HepG2 (cell line): Measurements from ENCODE around the gene PRMT5. TPM values are rescaled to one million over a fixed set of nuclear protein-coding genes. Genes with fewer than 3 reads are reported as not detected.

Experiments
- ATAC-seq: fragments of 200-7000 bp; cut with Tn5 transposase; 3 replicates; pipeline ENCODE4 v1.9.1; 2020; ENCODE audit warnings: mild to moderate bottlenecking, moderate library complexity
- BruUV-seq: library from RNA; stranded (reverse); fragments of 400-500 nt; replicated peaks from 2 replicates; lab custom pipeline; 2021; lab: Mats Ljungman, UMichigan
- CTCF ChIA-PET: fragments of 300-600 bp; formaldehyde crosslinking; extraction: SDS; loops from one replicate; lab custom pipeline; 2021; ENCODE audit warnings: low total read pairs, inconsistent platforms, low intra/inter-chr PET ratio; lab: Yijun Ruan, JAX
- POLR2A ChIA-PET: fragments of 350-600 bp; sonication (Branson Sonifier 250); formaldehyde crosslinking; loops from one replicate; lab custom pipeline; 2020; ENCODE audit warnings: antibody characterized with exemption, inconsistent platforms; lab: Yijun Ruan, JAX
- DNase-seq: peaks from one replicate; pipeline ENCODE4 v3.0.0-alpha.2; 2015; ENCODE audit warnings: low spot score
- FAIRE-seq: peaks from 3 replicates; lab custom pipeline; 2011; peaks lifted over from hg19 to GRCh38; lab: Jason Lieb, UNC
- H2AFZ ChIP-seq: one replicate; pipeline ENCODE4 v1.6.1; 2011; ENCODE audit warnings: low read length, inconsistent platforms
- H3K27ac ChIP-seq: fragments of 300-600 bp; 3 replicates; pipeline ENCODE4 v1.8.0; 2011; ENCODE audit warnings: mixed run types, mild to moderate bottlenecking, mixed read lengths, low read length, inconsistent platforms; ENCODE audit not compliant: insufficient read depth; ENCODE audit errors: extremely low read length
- H3K27me3 ChIP-seq, 2 experiments: fragments of 200-600 bp in 1 of 2; 2 replicates in 1 of 2; 3 replicates in 1 of 2; pipeline versions ENCODE4 v1.6.0 to v1.8.0; 2011; ENCODE audit warnings: low read length in 2 of 2, mild to moderate bottlenecking in 2 of 2, moderate library complexity in 2 of 2, inconsistent platforms in 1 of 2; ENCODE audit not compliant: insufficient read depth in 2 of 2, control insufficient read depth in 1 of 2
- H3K36me3 ChIP-seq, 2 experiments: fragments of 200-600 bp in 1 of 2; replicated peaks in 1 of 2; 2 replicates in 1 of 2; 3 replicates in 1 of 2; pipeline versions ENCODE4 v1.5.1 to v1.8.0; 2011; ENCODE audit warnings: low read length in 2 of 2, inconsistent platforms in 1 of 2; ENCODE audit not compliant: insufficient read depth in 2 of 2, control insufficient read depth in 1 of 2
- H3K4me1 ChIP-seq: 2 replicates; pipeline ENCODE4 v1.5.1; 2012; ENCODE audit warnings: low read length, inconsistent platforms; ENCODE audit not compliant: insufficient read depth
- H3K4me2 ChIP-seq: 2 replicates; pipeline ENCODE4 v1.6.0; 2011; ENCODE audit warnings: low read depth, low read length, inconsistent platforms
- H3K4me3 ChIP-seq, 3 experiments: fragments of 200-600 bp in 1 of 3; sonication (generic), shearing (Covaris generic) in 1 of 3; replicated peaks in 1 of 3; 2 replicates each; pipeline ENCODE4 v1.5.1; 2011 to 2016; ENCODE audit warnings: low read length in 3 of 3, inconsistent platforms in 2 of 3, low read depth in 2 of 3, mild to moderate bottlenecking in 2 of 3, control low read depth in 1 of 3, mixed read lengths in 1 of 3; ENCODE audit not compliant: insufficient read depth in 1 of 3
- H3K79me2 ChIP-seq: one replicate; pipeline ENCODE4 v1.6.1; 2011; ENCODE audit warnings: low read length, inconsistent platforms; ENCODE audit not compliant: insufficient read depth
- H3K9ac ChIP-seq: 2 replicates; pipeline ENCODE4 v1.6.0; 2011; ENCODE audit warnings: mild to moderate bottlenecking, low read depth, low read length, inconsistent platforms; ENCODE audit not compliant: insufficient read depth
- H3K9me3 ChIP-seq: 2 replicates; pipeline ENCODE4 v1.5.1; 2012; ENCODE audit warnings: mild to moderate bottlenecking, low read length
- H4K20me1 ChIP-seq: 2 replicates; pipeline ENCODE4 v1.6.0; 2011; ENCODE audit warnings: inconsistent platforms, mild to moderate bottlenecking, low read length, moderate library complexity; ENCODE audit not compliant: insufficient read depth
- HOXA3 ChIP-seq: sonication (generic); formaldehyde crosslinking; IDR thresholded peaks from 2 replicates; pipeline ENCODE4 v1.5.0; 2020; ENCODE audit warnings: missing genetic modification reagents
- KLF12 ChIP-seq: sonication (generic); formaldehyde crosslinking; IDR thresholded peaks from 2 replicates; pipeline ENCODE4 v1.4.0; 2020; ENCODE audit warnings: missing genetic modification reagents, borderline replicate concordance
- NFYC ChIP-seq: IDR thresholded peaks from 2 replicates; pipeline ENCODE4 v1.6.1; 2016; ENCODE audit warnings: missing genetic modification reagents, missing compliant biosample characterization
- RFXAP ChIP-seq: sonication (generic); formaldehyde crosslinking; IDR thresholded peaks from 2 replicates; pipeline ENCODE4 v1.4.0; 2020; ENCODE audit warnings: missing genetic modification reagents, borderline replicate concordance
- SATB2 ChIP-seq: sonication (generic); formaldehyde crosslinking; IDR thresholded peaks from 2 replicates; pipeline ENCODE4 v1.5.0; 2020; ENCODE audit warnings: missing genetic modification reagents
- ZNF12 ChIP-seq: sonication (generic); formaldehyde crosslinking; IDR thresholded peaks from 2 replicates; pipeline ENCODE4 v1.5.0; 2020; ENCODE audit warnings: missing genetic modification reagents
- ZNF331 ChIP-seq: sonication (generic); formaldehyde crosslinking; IDR thresholded peaks from 2 replicates; pipeline ENCODE4 v1.4.0; 2020; ENCODE audit warnings: missing genetic modification reagents
- WGBS: methylation state at CpG from one replicate; pipeline ENCODE4 v1.1.6; 2017; ENCODE audit warnings: low lambda C conversion rate; 5-methylcytosine and 5-hydroxymethylcytosine counted together
- in situ Hi-C: cut with HindIII; loops from 2 replicates; pipeline ENCODE4 v1.10.0; 2017; ENCODE audit warnings: low pct_unique_long_range_greater_than_20kb; ENCODE audit not compliant: extremely low pct_ligation_motif_present
- intact Hi-C: fragments of 100-400 bp; cut with micrococcal nuclease; formaldehyde crosslinking; loops from one replicate; pipeline ENCODE4 v1.10.0; 2022; ENCODE audit not compliant: unreplicated experiment
- polyA plus RNA-seq, 8 experiments: library from polyadenylated mRNA; depleted of rRNA in 3 of 8; stranded (reverse) in 7 of 8; unstranded in 1 of 8; fragments of >200 nt; fragmentation: Illumina TruSeq in 4 of 8; extraction: Trizol in 4 of 8; gene quantifications; 2 replicates each; pipeline versions ENCODE4 v1.2.1 to v1.2.3, GENCODE V29; 2011 to 2016; ENCODE audit warnings: low read depth in 4 of 8, missing spikeins in 1 of 8, mixed read lengths in 1 of 8; ENCODE audit not compliant: insufficient read depth in 1 of 8
- total RNA-seq, 5 experiments: library from RNA; depleted of rRNA; stranded (reverse); fragments of >200 nt; fragmentation: Illumina TruSeq; extraction: Trizol; gene quantifications; 2 replicates each; pipeline ENCODE4 v1.2.3, GENCODE V29; 2016; ENCODE audit warnings: low read depth in 1 of 5
- TF ChIP-seq, protein P1 (sequence below): sonication (generic); formaldehyde crosslinking; conservative IDR thresholded peaks from 2 replicates; pipeline ENCODE4 v1.8.0; 2022; ENCODE audit warnings: mild to moderate bottlenecking, moderate library complexity, missing genetic modification reagents
- TF ChIP-seq, protein P2 (sequence below): sonication (generic); formaldehyde crosslinking; IDR thresholded peaks from 2 replicates; pipeline ENCODE4 v1.5.1; 2020; ENCODE audit warnings: mild to moderate bottlenecking, missing genetic modification reagents, moderate library complexity
- TF ChIP-seq, protein P3 (sequence below): sonication (generic); formaldehyde crosslinking; IDR thresholded peaks from 2 replicates; pipeline ENCODE4 v1.4.0; 2020; ENCODE audit warnings: mild to moderate bottlenecking, missing genetic modification reagents

Gene PRMT5
- total and polyA plus RNA-seq, 2 of the 13 experiments (the other 11 are each of a cell fraction or from before 2014, with no cell fraction given) = 210 to 354 TPM

DNA sequence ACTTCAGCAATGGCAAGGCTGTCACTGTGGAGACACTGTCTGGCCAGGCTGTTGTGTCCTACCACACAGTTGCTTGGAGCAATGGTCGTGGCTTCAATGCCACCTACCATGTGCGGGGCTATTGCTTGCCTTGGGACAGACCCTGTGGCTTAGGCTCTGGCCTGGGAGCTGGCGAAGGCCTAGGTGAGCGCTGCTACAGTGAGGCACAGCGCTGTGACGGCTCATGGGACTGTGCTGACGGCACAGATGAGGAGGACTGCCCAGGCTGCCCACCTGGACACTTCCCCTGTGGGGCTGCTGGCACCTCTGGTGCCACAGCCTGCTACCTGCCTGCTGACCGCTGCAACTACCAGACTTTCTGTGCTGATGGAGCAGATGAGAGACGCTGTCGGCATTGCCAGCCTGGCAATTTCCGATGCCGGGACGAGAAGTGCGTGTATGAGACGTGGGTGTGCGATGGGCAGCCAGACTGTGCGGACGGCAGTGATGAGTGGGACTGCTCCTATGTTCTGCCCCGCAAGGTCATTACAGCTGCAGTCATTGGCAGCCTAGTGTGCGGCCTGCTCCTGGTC is 53.3 kb downstream of the PRMT5 start (continued):
- TF ChIP-seq, protein P1, sequence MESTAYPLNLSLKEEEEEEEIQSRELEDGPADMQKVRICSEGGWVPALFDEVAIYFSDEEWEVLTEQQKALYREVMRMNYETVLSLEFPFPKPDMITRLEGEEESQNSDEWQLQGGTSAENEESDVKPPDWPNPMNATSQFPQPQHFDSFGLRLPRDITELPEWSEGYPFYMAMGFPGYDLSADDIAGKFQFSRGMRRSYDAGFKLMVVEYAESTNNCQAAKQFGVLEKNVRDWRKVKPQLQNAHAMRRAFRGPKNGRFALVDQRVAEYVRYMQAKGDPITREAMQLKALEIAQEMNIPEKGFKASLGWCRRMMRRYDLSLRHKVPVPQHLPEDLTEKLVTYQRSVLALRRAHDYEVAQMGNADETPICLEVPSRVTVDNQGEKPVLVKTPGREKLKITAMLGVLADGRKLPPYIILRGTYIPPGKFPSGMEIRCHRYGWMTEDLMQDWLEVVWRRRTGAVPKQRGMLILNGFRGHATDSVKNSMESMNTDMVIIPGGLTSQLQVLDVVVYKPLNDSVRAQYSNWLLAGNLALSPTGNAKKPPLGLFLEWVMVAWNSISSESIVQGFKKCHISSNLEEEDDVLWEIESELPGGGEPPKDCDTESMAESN (CRISPR knock-in tag) = no peak
- TF ChIP-seq SATB2 (CRISPR knock-in tag) (no peak), NFYC (CRISPR knock-in tag) (no peak), ZNF331 (CRISPR knock-in tag) (no peak), RFXAP (CRISPR knock-in tag) (no peak)

DNA sequence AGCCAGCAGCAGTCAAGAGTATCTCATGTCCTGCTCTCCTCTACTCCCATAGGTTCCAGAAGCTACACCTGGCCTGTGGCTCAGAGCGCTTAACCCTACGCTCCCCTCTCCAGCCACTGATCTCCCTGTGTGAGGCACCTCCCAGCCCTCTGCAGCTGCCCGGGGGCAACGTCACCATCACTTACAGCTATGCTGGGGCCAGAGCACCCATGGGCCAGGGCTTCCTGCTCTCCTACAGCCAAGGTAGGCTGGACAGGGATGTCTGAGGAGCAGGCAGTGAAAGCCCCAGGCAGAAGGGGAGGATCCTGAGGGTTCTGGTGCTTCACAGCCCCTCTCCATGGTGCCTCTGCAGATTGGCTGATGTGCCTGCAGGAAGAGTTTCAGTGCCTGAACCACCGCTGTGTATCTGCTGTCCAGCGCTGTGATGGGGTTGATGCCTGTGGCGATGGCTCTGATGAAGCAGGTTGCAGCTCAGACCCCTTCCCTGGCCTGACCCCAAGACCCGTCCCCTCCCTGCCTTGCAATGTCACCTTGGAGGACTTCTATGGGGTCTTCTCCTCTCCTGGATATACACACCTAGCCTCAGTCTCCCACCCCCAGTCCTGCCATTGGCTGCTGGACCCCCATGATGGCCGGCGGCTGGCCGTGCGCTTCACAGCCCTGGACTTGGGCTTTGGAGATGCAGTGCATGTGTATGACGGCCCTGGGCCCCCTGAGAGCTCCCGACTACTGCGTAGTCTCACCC is 54.0 kb downstream of the PRMT5 start:
- 99% methylated on average over 15 of the region's 15 CpGs for WGBS
- BruUV-seq = no TSS peak
- intact Hi-C loops = no loop called here
- Histone ChIP-seq H3K27ac (no peak overlapping the region), H3K4me1 (peaks cover 33% of the 10 kb centered on the region), H3K4me2 (no peak overlapping the region), H3K9me3 (no peaks in the 10 kb centered on the region), H2AFZ (no peak overlapping the region), H3K27me3 (no peaks in the 10 kb centered on the region; a peak in 1 of 5 replicates), H3K4me3 (no peak overlapping the region), H3K79me2 (no peaks in the 10 kb centered on the region), H3K36me3 (peaks cover 14% of the 10 kb centered on the region in 2 experiments; a peak in 4 of 5 replicates), H4K20me1 (no peaks in the 10 kb centered on the region; the same call in 1 of the 2 replicates), H3K9ac (no peak overlapping the region)
- ATAC-seq (no peak), DNase-seq (no peak), FAIRE-seq (no peak)
- in situ Hi-C loops = no loop called here
- POLR2A ChIA-PET = no interaction called here
- CTCF ChIA-PET = no interaction called here
- TF ChIP-seq, protein P2, sequence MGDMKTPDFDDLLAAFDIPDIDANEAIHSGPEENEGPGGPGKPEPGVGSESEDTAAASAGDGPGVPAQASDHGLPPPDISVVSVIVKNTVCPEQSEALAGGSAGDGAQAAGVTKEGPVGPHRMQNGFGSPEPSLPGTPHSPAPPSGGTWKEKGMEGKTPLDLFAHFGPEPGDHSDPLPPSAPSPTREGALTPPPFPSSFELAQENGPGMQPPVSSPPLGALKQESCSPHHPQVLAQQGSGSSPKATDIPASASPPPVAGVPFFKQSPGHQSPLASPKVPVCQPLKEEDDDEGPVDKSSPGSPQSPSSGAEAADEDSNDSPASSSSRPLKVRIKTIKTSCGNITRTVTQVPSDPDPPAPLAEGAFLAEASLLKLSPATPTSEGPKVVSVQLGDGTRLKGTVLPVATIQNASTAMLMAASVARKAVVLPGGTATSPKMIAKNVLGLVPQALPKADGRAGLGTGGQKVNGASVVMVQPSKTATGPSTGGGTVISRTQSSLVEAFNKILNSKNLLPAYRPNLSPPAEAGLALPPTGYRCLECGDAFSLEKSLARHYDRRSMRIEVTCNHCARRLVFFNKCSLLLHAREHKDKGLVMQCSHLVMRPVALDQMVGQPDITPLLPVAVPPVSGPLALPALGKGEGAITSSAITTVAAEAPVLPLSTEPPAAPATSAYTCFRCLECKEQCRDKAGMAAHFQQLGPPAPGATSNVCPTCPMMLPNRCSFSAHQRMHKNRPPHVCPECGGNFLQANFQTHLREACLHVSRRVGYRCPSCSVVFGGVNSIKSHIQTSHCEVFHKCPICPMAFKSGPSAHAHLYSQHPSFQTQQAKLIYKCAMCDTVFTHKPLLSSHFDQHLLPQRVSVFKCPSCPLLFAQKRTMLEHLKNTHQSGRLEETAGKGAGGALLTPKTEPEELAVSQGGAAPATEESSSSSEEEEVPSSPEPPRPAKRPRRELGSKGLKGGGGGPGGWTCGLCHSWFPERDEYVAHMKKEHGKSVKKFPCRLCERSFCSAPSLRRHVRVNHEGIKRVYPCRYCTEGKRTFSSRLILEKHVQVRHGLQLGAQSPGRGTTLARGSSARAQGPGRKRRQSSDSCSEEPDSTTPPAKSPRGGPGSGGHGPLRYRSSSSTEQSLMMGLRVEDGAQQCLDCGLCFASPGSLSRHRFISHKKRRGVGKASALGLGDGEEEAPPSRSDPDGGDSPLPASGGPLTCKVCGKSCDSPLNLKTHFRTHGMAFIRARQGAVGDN = peak; percentile 29
- TF ChIP-seq ZNF12 (CRISPR knock-in tag) (no peak), HOXA3 (0 out of 2 replicates have a peak, but pooled peaks have one; percentile 16), KLF12 (CRISPR knock-in tag) (no peak)
- TF ChIP-seq, protein P3, sequence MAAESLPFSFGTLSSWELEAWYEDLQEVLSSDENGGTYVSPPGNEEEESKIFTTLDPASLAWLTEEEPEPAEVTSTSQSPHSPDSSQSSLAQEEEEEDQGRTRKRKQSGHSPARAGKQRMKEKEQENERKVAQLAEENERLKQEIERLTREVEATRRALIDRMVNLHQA (CRISPR knock-in tag) = no peak
